Lower leg skin (tissue), 4 donors: ENCODE measurements around the gene UBE2Q1. TPM values are rescaled to one million over a fixed set of nuclear protein-coding genes. Genes with fewer than 3 reads are reported as not detected.
A peak's percentile ranks its signal among the peaks of the same experiment; 100 is the strongest.

Experiments
- DNase-seq, 2 donors: peaks; one replicate each; pipeline ENCODE4 v3.0.0-alpha.2; 2019; ENCODE audit warnings: low spot score in 2 of 2
- H3K4me3 ChIP-seq: fragments of 200-600 bp; sonication (generic); 2 replicates; pipeline ENCODE4 v1.5.1; 2017; ENCODE audit warnings: mild to moderate bottlenecking, low read depth; ENCODE audit not compliant: poor library complexity, severe bottlenecking
- CTCF ChIP-seq, 3 donors: fragments of 450-650 bp; IDR thresholded peaks; one replicate each; pipeline ENCODE4 v1.5.1; 2016; ENCODE audit warnings: antibody characterized with exemption in 3 of 3, mild to moderate bottlenecking in 3 of 3, moderate library complexity in 2 of 3
- POLR2A ChIP-seq, 2 donors: fragments of 450-650 bp; IDR thresholded peaks; one replicate each; pipeline ENCODE4 v1.6.1; 2016 to 2017; ENCODE audit warnings: antibody characterized with exemption in 2 of 2, mild to moderate bottlenecking in 1 of 2, moderate library complexity in 1 of 2
- WGBS, 2 donors: methylation state at CpG; one replicate each; pipeline ENCODE4 v1.1.5; 2018; 5-methylcytosine and 5-hydroxymethylcytosine counted together
- intact Hi-C: fragments of 100-400 bp; cut with DNase I; formaldehyde crosslinking; loops from one replicate; pipeline ENCODE4 v1.15.0; 2023; ENCODE audit warnings: low total_unique reads
- total RNA-seq, 4 donors: library from RNA; depleted of rRNA; stranded (reverse); fragments of >200 nt; gene quantifications; one replicate each; pipeline ENCODE4 v1.1.0, GENCODE V29; 2016

UBE2Q1 gene
- total RNA-seq, 4 donors from 2014 or later: 24.1 to 40.0 (median 32.2) TPM

- WGBS, 2 donors: 96 to 97% methylated on average over 26 to 29 of the region's 29 CpGs
- intact Hi-C loops: no loop called here
- H3K4me3 ChIP-seq: no peak overlapping the region
- no peak for TF ChIP-seq CTCF (IDR thresholded peaks at IDR 0.05)
- no peak for TF ChIP-seq POLR2A (IDR thresholded peaks at IDR 0.05)
- DNase-seq: no peak
These were observed 13.5 kb upstream of the UBE2Q1 start for GRCh38 chr1:154571964-154572288.

GRCh38 chr1:154571244-154571963 is 12.9 kb upstream of the UBE2Q1 start:
- intact Hi-C loops: no loop called here
- DNase-seq: no peak
- 95 to 96% methylated on average over 56 to 57 of the region's 59 CpGs for WGBS, 2 donors
- TF ChIP-seq POLR2A (IDR thresholded peaks at IDR 0.05) (no peak), CTCF (IDR thresholded peaks at IDR 0.05) (no peak)
- H3K4me3 ChIP-seq: no peak overlapping the region

GRCh38 chr1:154568157-154568815 is 9.8 kb upstream of the UBE2Q1 start:
- intact Hi-C loops: loop anchor here (5.0 to 10.0 kb wide), 2 partner anchors 307 to 654 kb away; partner anchors contain the start of gene KCNN3
- WGBS, 2 donors: 31 to 33% methylated on average over 15 to 17 of the region's 17 CpGs
- H3K4me3 ChIP-seq: no peak overlapping the region
- no peak for DNase-seq
- TF ChIP-seq CTCF (IDR thresholded peaks at IDR 0.05): no peak
- TF ChIP-seq POLR2A (IDR thresholded peaks at IDR 0.05): no peak

- WGBS, 2 donors: 3 to 8% methylated on average over 23 to 33 of the region's 53 CpGs
- peak in 1 of 2 donors; percentile 89 for DNase-seq
- H3K4me3 ChIP-seq: no peak within 1 kb of the TSS
- intact Hi-C loops: loop anchor here (5.0 to 10.0 kb wide), 2 partner anchors 307 to 655 kb away; partner anchors contain the start of gene KCNN3
- TF ChIP-seq CTCF (IDR thresholded peaks at IDR 0.05): no peak
- TF ChIP-seq POLR2A (IDR thresholded peaks at IDR 0.05): no peak
These were observed 9.1 kb upstream of the UBE2Q1 start, which contains the start of gene CHRNB2 for GRCh38 chr1:154567386-154568156. Gene CHRNB2 (plus strand): TSS chr1:154567778. CDS start chr1:154568045, 267 bp downstream.

GRCh38 chr1:154565876-154566275 is 7.4 kb upstream of the UBE2Q1 start:
- no peak for DNase-seq
- no peak overlapping the region for H3K4me3 ChIP-seq
- WGBS, 2 donors: 87 to 89% methylated on average over 6 of the region's 6 CpGs

More at GRCh38 chr1:154565876-154566275, 7.4 kb upstream of the UBE2Q1 start:
- intact Hi-C loops: loop anchor here (5.0 to 10.0 kb wide), 2 partner anchors 309 to 656 kb away; partner anchors contain the start of gene KCNN3
- TF ChIP-seq POLR2A (IDR thresholded peaks at IDR 0.05): no peak
- no peak for TF ChIP-seq CTCF (IDR thresholded peaks at IDR 0.05)
